SK-N-MC (cell line): ENCODE results near the gene NAPEPLD.
"Not testable (repeated sequence)": the region's sequence is repeated elsewhere in the genome, so short reads cannot be mapped to it uniquely, and the experiment has no call there.

Experiments
- EZH2 ChIP-seq: fragments of 200-600 bp; sonication (generic); IDR thresholded peaks from one replicate; pipeline ENCODE4 v1.6.1; 2017; ENCODE audit warnings: antibody characterized with exemption
- FOXP2 ChIP-seq: optimal IDR thresholded peaks from 2 replicates; pipeline ENCODE3; 2011; ENCODE audit warnings: mild to moderate bottlenecking, moderate library complexity; ENCODE audit not compliant: insufficient read depth; ENCODE audit errors: extremely low read length, control extremely low read depth
- POLR2AphosphoS5 ChIP-seq: IDR thresholded peaks from 2 replicates; pipeline ENCODE4 v1.6.1; 2012; ENCODE audit warnings: mild to moderate bottlenecking, low read depth, low read length, borderline replicate concordance

DNA sequence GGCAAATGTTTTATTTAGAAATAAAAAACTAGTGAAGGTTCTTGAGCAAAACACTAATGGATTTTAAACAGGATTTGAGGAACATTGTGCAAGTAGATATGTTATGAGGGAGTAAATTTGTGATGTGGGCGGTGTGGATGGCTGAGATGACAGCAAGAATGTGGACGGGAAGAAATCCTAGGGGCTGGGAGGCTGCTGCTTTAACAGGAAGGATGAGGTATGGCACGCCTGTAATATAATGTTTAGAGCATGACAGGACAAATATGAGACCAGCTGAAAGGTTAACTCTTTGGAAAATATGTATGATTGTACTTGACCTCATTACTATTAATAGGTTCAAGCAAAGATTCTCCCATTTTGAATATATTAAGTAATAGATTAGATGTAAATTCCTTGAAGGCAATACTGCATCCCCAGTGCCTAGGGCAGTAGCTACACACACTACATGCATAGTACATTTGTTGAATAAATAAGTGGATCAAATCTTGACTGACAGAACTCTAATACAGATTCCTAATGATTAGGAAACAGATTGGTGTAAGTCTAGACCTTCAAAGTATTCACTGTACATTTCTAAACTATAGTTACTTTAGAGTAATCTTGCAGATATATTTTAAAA, 13.2 kb upstream of the NAPEPLD start:
- TF ChIP-seq POLR2AphosphoS5, EZH2, FOXP2: not testable (repeated sequence)
